ENCODE results near the gene ANTXR1. TPM values are rescaled to one million over a fixed set of nuclear protein-coding genes. Genes with fewer than 3 reads are reported as not detected.

ANTXR1 gene
- total and polyA plus RNA-seq, 4 experiments from 2014 or later, result 0.58 TPM; not detected in 3

GRCh38 chr2:69196327-69197117, 183.5 kb downstream of the ANTXR1 start:
- intact Hi-C loops (cut with micrococcal nuclease), result no loop called here

DNA sequence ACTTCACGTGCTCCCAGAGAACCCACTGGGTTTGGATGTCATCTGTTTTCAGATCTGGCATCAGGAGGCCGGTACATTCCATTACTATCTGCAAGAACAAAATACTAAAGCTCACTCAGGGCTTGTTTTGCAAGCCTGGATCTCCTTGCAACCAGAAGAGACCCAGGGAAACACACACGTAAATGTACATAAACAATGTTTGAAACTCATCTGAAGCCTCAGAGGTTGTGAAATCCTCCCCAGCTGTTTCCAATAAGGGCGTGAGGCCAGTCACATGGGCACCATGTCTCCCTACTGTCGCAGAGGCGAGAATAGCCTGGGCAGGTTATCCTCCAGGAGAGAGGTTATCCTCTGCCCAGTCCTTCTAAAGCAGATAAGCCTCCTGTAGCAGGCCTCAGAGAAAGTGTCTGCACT, 187.1 kb downstream of the ANTXR1 start:
- ChIA-PET POLR2A (ENCODE audit: partially characterized antibody) (no interaction called here), CTCF (ENCODE audit: partially characterized antibody) (no interaction called here)
- H3K4me1 Mint-ChIP-seq, result no peaks in the 10 kb centered on the region
- Histone ChIP-seq H3K27ac (ENCODE audit: low read depth, low read length) (no peak overlapping the region), H3K4me1 (ENCODE audit: insufficient read depth, low read length) (no peaks in the 10 kb centered on the region), H3K9me3 (ENCODE audit: control insufficient read depth in 1 of 2, low read length in 2 of 2) (no peaks in the 10 kb centered on the region), H3K27me3 (ENCODE audit: insufficient read depth, low read length) (no peaks in the 10 kb centered on the region), H3K36me3 (ENCODE audit: insufficient read depth, low read length) (no peaks in the 10 kb centered on the region), H3K4me3 (ENCODE audit: low read length in 2 of 2) (no peak overlapping the region)
- no peaks in the 10 kb centered on the region for H3K36me3 Mint-ChIP-seq
- peaks cover 2 to 10% of the 10 kb centered on the region in 2 donors for H3K27me3 Mint-ChIP-seq
- H3K4me3 Mint-ChIP-seq, result no peak overlapping the region
- no peaks in the 10 kb centered on the region for H3K9me3 Mint-ChIP-seq
- intact Hi-C loops (cut with micrococcal nuclease), result no loop called here
- H3K27ac Mint-ChIP-seq, result no peak overlapping the region
- DNase-seq, result no peak

More at GRCh38 chr2:69196327-69197117, 183.5 kb downstream of the ANTXR1 start:
- ChIA-PET CTCF (ENCODE audit: partially characterized antibody) (no interaction called here), POLR2A (ENCODE audit: partially characterized antibody) (no interaction called here)
- Histone ChIP-seq H3K27ac (ENCODE audit: low read depth, low read length) (no peak overlapping the region), H3K27me3 (ENCODE audit: insufficient read depth, low read length) (no peaks in the 10 kb centered on the region), H3K4me3 (ENCODE audit: low read length in 2 of 2) (no peak overlapping the region), H3K36me3 (ENCODE audit: insufficient read depth, low read length) (no peaks in the 10 kb centered on the region), H3K9me3 (ENCODE audit: control insufficient read depth in 1 of 2, low read length in 2 of 2) (no peaks in the 10 kb centered on the region), H3K4me1 (ENCODE audit: insufficient read depth, low read length) (no peaks in the 10 kb centered on the region)
- DNase-seq, result no peak
- Mint-ChIP-seq H3K27ac (no peak overlapping the region), H3K4me3 (peak overlapping the region in 1 of 8 donors; percentile 36), H3K4me1 (no peaks in the 10 kb centered on the region), H3K36me3 (no peaks in the 10 kb centered on the region), H3K27me3 (peaks cover 3 to 4% of the 10 kb centered on the region in 2 donors), H3K9me3 (no peaks in the 10 kb centered on the region)

GRCh38 chr2:69201259-69201658, 188.3 kb downstream of the ANTXR1 start:
- ChIA-PET POLR2A (ENCODE audit: partially characterized antibody) (no interaction called here), CTCF (ENCODE audit: partially characterized antibody) (interaction anchor here (0.7 kb wide), 1 partner anchor 16 kb away, joined by 3 read pairs; no protein-coding TSS in a partner anchor)
- Histone ChIP-seq H3K27me3 (ENCODE audit: insufficient read depth, low read length) (no peaks in the 10 kb centered on the region), H3K4me3 (ENCODE audit: low read length in 2 of 2) (no peak overlapping the region), H3K36me3 (ENCODE audit: insufficient read depth, low read length) (no peaks in the 10 kb centered on the region), H3K27ac (ENCODE audit: low read depth, low read length) (no peak overlapping the region), H3K9me3 (ENCODE audit: control insufficient read depth in 1 of 2, low read length in 2 of 2) (no peaks in the 10 kb centered on the region), H3K4me1 (ENCODE audit: insufficient read depth, low read length) (no peaks in the 10 kb centered on the region)
- H3K4me3 Mint-ChIP-seq, result no peak overlapping the region
- H3K36me3 Mint-ChIP-seq, result no peaks in the 10 kb centered on the region
- no peak for DNase-seq
- peaks cover 2 to 10% of the 10 kb centered on the region in 2 donors for H3K27me3 Mint-ChIP-seq
- H3K9me3 Mint-ChIP-seq, result no peaks in the 10 kb centered on the region
- no peaks in the 10 kb centered on the region for H3K4me1 Mint-ChIP-seq
- intact Hi-C loops (cut with micrococcal nuclease), result no loop called here
- no peak overlapping the region for H3K27ac Mint-ChIP-seq

GRCh38 chr2:69202327-69202726, 189.3 kb downstream of the ANTXR1 start:
- no peaks in the 10 kb centered on the region for H3K27me3 ChIP-seq (ENCODE audit: insufficient read depth, low read length)
- Mint-ChIP-seq H3K4me3 (no peak overlapping the region), H3K4me1 (no peaks in the 10 kb centered on the region), H3K9me3 (peaks cover 0 to 2% (median 0%) of the 10 kb centered on the region in 8 donors), H3K36me3 (no peaks in the 10 kb centered on the region), H3K27me3 (peaks cover 4 to 13% of the 10 kb centered on the region in 2 donors), H3K27ac (no peak overlapping the region)
- H3K4me3 ChIP-seq (ENCODE audit: low read length in 2 of 2), result no peak overlapping the region
- ChIA-PET POLR2A (ENCODE audit: partially characterized antibody) (no interaction called here), CTCF (ENCODE audit: partially characterized antibody) (no interaction called here)
- intact Hi-C loops (cut with micrococcal nuclease), result no loop called here
- no peaks in the 10 kb centered on the region for H3K36me3 ChIP-seq (ENCODE audit: insufficient read depth, low read length)
- no peaks in the 10 kb centered on the region for H3K4me1 ChIP-seq (ENCODE audit: insufficient read depth, low read length)
- H3K27ac ChIP-seq (ENCODE audit: low read depth, low read length), result no peak overlapping the region
- no peak for DNase-seq
- H3K9me3 ChIP-seq (ENCODE audit: control insufficient read depth in 1 of 2, low read length in 2 of 2), result no peaks in the 10 kb centered on the region

GRCh38 chr2:69203166-69203985, 190.4 kb downstream of the ANTXR1 start:
- Histone ChIP-seq H3K36me3 (ENCODE audit: insufficient read depth, low read length) (no peaks in the 10 kb centered on the region), H3K4me3 (ENCODE audit: low read length in 2 of 2) (no peak overlapping the region), H3K27me3 (ENCODE audit: insufficient read depth, low read length) (no peaks in the 10 kb centered on the region), H3K9me3 (ENCODE audit: control insufficient read depth in 1 of 2, low read length in 2 of 2) (no peaks in the 10 kb centered on the region), H3K4me1 (ENCODE audit: insufficient read depth, low read length) (no peaks in the 10 kb centered on the region), H3K27ac (ENCODE audit: low read depth, low read length) (no peak overlapping the region)
- Mint-ChIP-seq H3K9me3 (peaks cover 0 to 2% (median 0%) of the 10 kb centered on the region in 8 donors), H3K36me3 (no peaks in the 10 kb centered on the region), H3K4me1 (no peaks in the 10 kb centered on the region), H3K27me3 (peaks cover 8 to 15% of the 10 kb centered on the region in 2 donors), H3K4me3 (no peak overlapping the region), H3K27ac (no peak overlapping the region)
- CTCF ChIA-PET (ENCODE audit: partially characterized antibody), result no interaction called here
- intact Hi-C loops (cut with micrococcal nuclease), result no loop called here
- POLR2A ChIA-PET (ENCODE audit: partially characterized antibody), result no interaction called here
- DNase-seq, result no peak

DNA sequence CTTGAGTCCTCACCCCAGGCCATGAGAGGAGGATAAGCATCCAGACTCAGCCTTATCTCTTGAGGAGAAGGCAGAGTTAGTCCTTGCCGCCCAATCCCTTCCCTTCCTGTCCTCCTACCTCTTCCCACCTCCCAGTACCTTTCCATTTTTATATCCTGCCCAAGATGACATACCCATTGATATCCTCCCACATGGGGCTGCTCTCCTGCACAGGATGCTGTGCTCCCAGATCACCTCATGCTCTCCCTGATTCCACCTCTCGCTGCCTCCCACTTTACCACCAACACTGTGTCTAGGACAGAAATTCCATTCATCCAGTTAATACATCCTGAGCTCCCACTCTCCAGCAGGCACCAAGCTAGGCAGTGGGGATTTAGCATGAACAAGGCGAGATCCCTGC, 191.7 kb downstream of the ANTXR1 start:
- Histone ChIP-seq H3K9me3 (ENCODE audit: control insufficient read depth in 1 of 2, low read length in 2 of 2) (no peaks in the 10 kb centered on the region), H3K27me3 (ENCODE audit: insufficient read depth, low read length) (no peaks in the 10 kb centered on the region), H3K36me3 (ENCODE audit: insufficient read depth, low read length) (no peaks in the 10 kb centered on the region), H3K4me3 (ENCODE audit: low read length in 2 of 2) (no peak overlapping the region), H3K27ac (ENCODE audit: low read depth, low read length) (no peak overlapping the region), H3K4me1 (ENCODE audit: insufficient read depth, low read length) (no peaks in the 10 kb centered on the region)
- POLR2A ChIA-PET (ENCODE audit: partially characterized antibody), result no interaction called here
- no peak for DNase-seq
- Mint-ChIP-seq H3K36me3 (no peaks in the 10 kb centered on the region), H3K27ac (no peak overlapping the region), H3K4me3 (no peak overlapping the region), H3K4me1 (no peaks in the 10 kb centered on the region), H3K27me3 (peaks cover 8 to 15% of the 10 kb centered on the region in 2 donors), H3K9me3 (peaks cover 0 to 2% (median 0%) of the 10 kb centered on the region in 8 donors)
- CTCF ChIA-PET (ENCODE audit: partially characterized antibody), result no interaction called here
- intact Hi-C loops (cut with micrococcal nuclease), result no loop called here

DNA sequence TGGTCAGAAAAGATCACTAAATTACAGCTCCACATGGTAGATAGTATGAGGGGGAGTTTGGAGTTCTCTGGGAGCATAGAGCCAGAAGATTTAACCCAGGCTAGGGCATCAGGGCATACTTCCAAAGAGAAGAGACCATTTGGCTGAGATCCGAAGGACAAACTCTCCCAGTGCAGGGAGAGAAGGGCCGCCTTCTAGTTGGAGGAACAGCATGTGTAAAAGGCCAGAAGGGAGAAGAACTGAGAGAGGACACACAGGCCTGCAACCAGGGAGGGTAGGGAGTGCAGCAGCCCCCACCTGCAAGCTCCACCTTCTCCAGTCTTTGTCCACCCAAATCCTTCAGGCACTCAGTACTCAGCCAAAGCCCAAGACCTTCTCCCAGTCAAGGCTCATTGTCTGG, 192.1 kb downstream of the ANTXR1 start:
- CTCF ChIA-PET (ENCODE audit: partially characterized antibody), result no interaction called here
- Histone ChIP-seq H3K4me3 (ENCODE audit: low read length in 2 of 2) (no peak overlapping the region), H3K27ac (ENCODE audit: low read depth, low read length) (no peak overlapping the region), H3K27me3 (ENCODE audit: insufficient read depth, low read length) (no peaks in the 10 kb centered on the region), H3K36me3 (ENCODE audit: insufficient read depth, low read length) (no peaks in the 10 kb centered on the region), H3K9me3 (ENCODE audit: control insufficient read depth in 1 of 2, low read length in 2 of 2) (no peaks in the 10 kb centered on the region), H3K4me1 (ENCODE audit: insufficient read depth, low read length) (no peaks in the 10 kb centered on the region)
- intact Hi-C loops (cut with micrococcal nuclease), result no loop called here
- no peaks in the 10 kb centered on the region for H3K36me3 Mint-ChIP-seq
- H3K4me3 Mint-ChIP-seq, result no peak overlapping the region
- peaks cover 8 to 15% of the 10 kb centered on the region in 2 donors for H3K27me3 Mint-ChIP-seq
- no peak for DNase-seq
- no peaks in the 10 kb centered on the region for H3K4me1 Mint-ChIP-seq
- POLR2A ChIA-PET (ENCODE audit: partially characterized antibody), result no interaction called here
- peaks cover 0 to 2% (median 0%) of the 10 kb centered on the region in 8 donors for H3K9me3 Mint-ChIP-seq
- H3K27ac Mint-ChIP-seq, result no peak overlapping the region
